Liver (tissue), 9 donors: ENCODE data around the gene CSRP1. TPM values are rescaled to one million over a fixed set of nuclear protein-coding genes. Genes with fewer than 3 reads are reported as not detected.
"Not testable (repeated sequence)": the region's sequence is repeated elsewhere in the genome, so short reads cannot be mapped to it uniquely, and the experiment has no call there.

ENCODE experiments used
- DNase-seq: peaks from one replicate; pipeline ENCODE4 v3.0.0-alpha.2; 2017; ENCODE audit warnings: low spot score
- H3K27ac ChIP-seq, 2 donors: one replicate each; pipeline ENCODE4 v1.7.0; 2013; ENCODE audit warnings: inconsistent platforms in 2 of 2, low read length in 2 of 2, control low read depth in 1 of 2, low read depth in 1 of 2, mild to moderate bottlenecking in 1 of 2
- H3K27me3 ChIP-seq, 4 donors: one replicate each; pipeline versions ENCODE4 v1.6.1 to v1.7.0; 2013; ENCODE audit warnings: low read length in 3 of 4, inconsistent platforms in 1 of 4, mild to moderate bottlenecking in 1 of 4, moderate library complexity in 1 of 4; ENCODE audit not compliant: control insufficient read depth in 4 of 4, insufficient read depth in 4 of 4
- H3K36me3 ChIP-seq, 4 donors: one replicate each; pipeline versions ENCODE4 v1.6.1 to v1.7.0; 2013; ENCODE audit warnings: low read length in 3 of 4, mild to moderate bottlenecking in 3 of 4, low read depth in 1 of 4, moderate library complexity in 1 of 4; ENCODE audit not compliant: control insufficient read depth in 4 of 4, insufficient read depth in 3 of 4
- H3K4me1 ChIP-seq, 4 donors: one replicate each; pipeline versions ENCODE4 v1.6.1 to v1.7.0; 2013; ENCODE audit warnings: low read length in 3 of 4, mild to moderate bottlenecking in 3 of 4, moderate library complexity in 1 of 4; ENCODE audit not compliant: control insufficient read depth in 4 of 4, insufficient read depth in 4 of 4
- H3K4me3 ChIP-seq, 3 donors: one replicate each; pipeline versions ENCODE4 v1.6.1 to v1.7.0; 2013; ENCODE audit warnings: low read length in 3 of 3, control low read depth in 1 of 3, low read depth in 1 of 3, mild to moderate bottlenecking in 1 of 3
- H3K9ac ChIP-seq, 2 donors: one replicate each; pipeline ENCODE4 v1.7.0; 2013; ENCODE audit warnings: low read length in 2 of 2, mild to moderate bottlenecking in 2 of 2, moderate library complexity in 2 of 2, control low read depth in 1 of 2, low read depth in 1 of 2
- H3K9me3 ChIP-seq, 4 donors: one replicate each; pipeline versions ENCODE4 v1.6.1 to v1.7.0; 2013; ENCODE audit warnings: low read length in 3 of 4; ENCODE audit not compliant: control insufficient read depth in 4 of 4
- GABPA ChIP-seq, 2 donors: IDR thresholded peaks in 1 of 2; conservative IDR thresholded peaks in 1 of 2; 2 replicates each; pipeline ENCODE4 v1.6.1; 2016; ENCODE audit warnings: antibody characterized with exemption in 2 of 2, mild to moderate bottlenecking in 1 of 2, moderate library complexity in 1 of 2
- NR2F2 ChIP-seq: IDR thresholded peaks from 2 replicates; pipeline ENCODE4 v1.6.1; 2016; ENCODE audit warnings: antibody characterized with exemption
- WGBS: extraction: QIAGEN DNeasy Blood & Tissue Kit; methylation state at CpG from one replicate; pipeline ENCODE4 v1.1.7; 2013; 5-methylcytosine and 5-hydroxymethylcytosine counted together
- polyA plus RNA-seq, 2 donors: library from polyadenylated mRNA; stranded (reverse) in 1 of 2; unstranded in 1 of 2; fragments of 200-250 nt in 1 of 2; fragments of >200 nt in 1 of 2; fragmentation: Nextera tagmentation in 1 of 2; extraction: Ambion mirVana in 1 of 2; gene quantifications; one replicate each; pipeline versions ENCODE4 v1.2.1 to v1.2.3, GENCODE V29; 2013 to 2015
- total RNA-seq, 2 donors: library from RNA; depleted of rRNA; stranded (reverse); fragments of >200 nt; gene quantifications; one replicate each; pipeline ENCODE4 v1.2.3, GENCODE V29; 2014
- TF ChIP-seq, protein P1 (sequence below): fragments of 150-350 bp; IDR thresholded peaks from 2 replicates; pipeline ENCODE4 v1.5.1; 2017; ENCODE audit warnings: improper control_type of control experiment, low read depth, low read length; ENCODE audit not compliant: missing input control
- TF ChIP-seq, protein P2 (sequence below): IDR thresholded peaks from 2 replicates; pipeline ENCODE4 v1.6.1; 2016; ENCODE audit warnings: antibody characterized with exemption, mild to moderate bottlenecking
- donor health status: healthy.
- donor health status: healthy.
- donor health status: healthy.
- donor health status: healthy.
- donor health status: healthy.

Gene CSRP1
- total and polyA plus RNA-seq, 4 donors, result 42.7 to 96.9 (median 68.3) TPM

DNA sequence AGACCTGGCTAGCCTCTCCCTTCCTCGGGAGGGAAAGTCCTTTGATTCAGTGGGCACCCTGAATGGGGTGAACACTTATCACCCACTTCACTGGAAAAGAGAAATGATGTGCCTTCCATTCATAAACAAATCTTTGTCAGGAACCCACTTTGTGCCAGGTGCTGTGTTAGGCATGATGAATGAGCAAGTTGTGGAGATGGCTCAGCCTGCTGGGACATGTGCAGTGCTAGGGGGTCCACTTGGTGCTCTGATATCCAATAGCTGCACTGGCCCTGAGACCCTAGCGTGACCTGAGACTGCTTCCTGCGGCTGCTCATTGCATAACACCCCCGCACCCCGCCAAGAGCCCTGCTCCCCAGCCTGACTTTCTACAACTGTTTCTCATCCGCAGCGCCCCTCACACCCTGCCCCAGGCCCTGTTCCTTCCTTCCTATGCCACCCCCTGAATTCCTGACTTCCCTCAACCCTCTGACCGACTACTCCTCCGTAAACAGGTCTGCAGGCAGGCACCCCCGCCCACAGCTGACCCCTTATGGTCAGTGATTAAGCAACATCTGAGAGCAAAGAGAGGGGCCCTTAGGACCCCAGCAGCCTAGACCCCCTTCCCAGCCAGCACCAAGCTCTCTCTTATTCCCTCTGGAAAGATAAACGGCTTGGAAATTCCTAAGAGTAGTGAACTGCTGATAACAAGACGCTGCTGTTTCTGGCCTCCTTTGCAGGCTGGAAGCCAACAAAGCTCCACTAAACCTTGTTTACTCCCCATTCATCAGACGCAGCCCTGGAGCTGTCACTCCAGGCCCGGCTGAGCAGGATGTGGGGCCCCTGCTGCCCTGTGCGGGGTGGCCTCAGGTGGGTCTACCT, 12.9 kb downstream of the CSRP1 start:
- TF ChIP-seq, protein P1, sequence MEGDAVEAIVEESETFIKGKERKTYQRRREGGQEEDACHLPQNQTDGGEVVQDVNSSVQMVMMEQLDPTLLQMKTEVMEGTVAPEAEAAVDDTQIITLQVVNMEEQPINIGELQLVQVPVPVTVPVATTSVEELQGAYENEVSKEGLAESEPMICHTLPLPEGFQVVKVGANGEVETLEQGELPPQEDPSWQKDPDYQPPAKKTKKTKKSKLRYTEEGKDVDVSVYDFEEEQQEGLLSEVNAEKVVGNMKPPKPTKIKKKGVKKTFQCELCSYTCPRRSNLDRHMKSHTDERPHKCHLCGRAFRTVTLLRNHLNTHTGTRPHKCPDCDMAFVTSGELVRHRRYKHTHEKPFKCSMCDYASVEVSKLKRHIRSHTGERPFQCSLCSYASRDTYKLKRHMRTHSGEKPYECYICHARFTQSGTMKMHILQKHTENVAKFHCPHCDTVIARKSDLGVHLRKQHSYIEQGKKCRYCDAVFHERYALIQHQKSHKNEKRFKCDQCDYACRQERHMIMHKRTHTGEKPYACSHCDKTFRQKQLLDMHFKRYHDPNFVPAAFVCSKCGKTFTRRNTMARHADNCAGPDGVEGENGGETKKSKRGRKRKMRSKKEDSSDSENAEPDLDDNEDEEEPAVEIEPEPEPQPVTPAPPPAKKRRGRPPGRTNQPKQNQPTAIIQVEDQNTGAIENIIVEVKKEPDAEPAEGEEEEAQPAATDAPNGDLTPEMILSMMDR, result no peak
- TF ChIP-seq NR2F2, result peak; percentile 43
- Histone ChIP-seq H3K9ac (no peak overlapping the region), H3K9me3 (no peaks in the 10 kb centered on the region), H3K36me3 (peaks cover 3 to 19% (median 9%) of the 10 kb centered on the region in 4 donors), H3K4me3 (no peak overlapping the region), H3K27ac (peak overlapping the region; percentile 22 to 30), H3K27me3 (no peaks in the 10 kb centered on the region), H3K4me1 (peaks cover 13 to 79% (median 70%) of the 10 kb centered on the region in 4 donors)
- 57% methylated on average over 15 of the region's 15 CpGs for WGBS
- DNase-seq, result no peak

DNA sequence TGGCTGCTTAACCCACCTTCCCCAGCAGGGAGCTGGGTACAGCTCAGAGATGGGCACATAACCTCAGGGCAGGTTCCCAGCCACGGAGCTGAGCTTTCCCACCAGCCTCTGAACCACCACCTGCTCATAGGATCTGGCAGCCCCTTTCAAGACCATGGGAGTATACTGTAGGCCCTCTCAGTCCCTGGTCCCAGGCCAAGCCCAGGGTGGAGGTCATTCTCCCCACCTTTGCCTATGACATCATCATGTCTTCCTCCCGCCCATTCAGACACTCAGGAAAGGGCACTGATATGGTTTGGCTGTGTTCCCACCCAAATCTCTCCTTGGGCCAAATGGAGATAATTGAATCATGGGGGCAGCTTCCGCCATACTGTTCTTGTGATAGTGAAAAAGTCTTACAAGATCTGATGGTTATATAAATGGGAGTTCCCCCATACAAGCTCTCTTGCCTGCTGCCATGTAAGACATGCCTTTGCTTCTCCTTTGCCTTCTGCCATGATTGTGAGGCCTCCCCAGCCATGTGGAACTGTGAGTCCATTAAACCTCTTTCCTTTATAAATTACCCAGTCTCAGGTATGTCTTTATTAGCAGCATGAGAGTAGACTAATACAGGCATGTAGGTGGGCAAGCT, 13.8 kb downstream of the CSRP1 start:
- not testable (repeated sequence) for DNase-seq, H3K27me3 ChIP-seq, H3K9me3 ChIP-seq, H3K9ac ChIP-seq, H3K4me3 ChIP-seq
- peak overlapping the region in 1 of 2 donors; percentile 22 for H3K27ac ChIP-seq
- H3K4me1 ChIP-seq, result peaks cover 15 to 77% (median 64%) of the 10 kb centered on the region in 4 donors
- H3K36me3 ChIP-seq, result peaks cover 7 to 23% (median 16%) of the 10 kb centered on the region in 4 donors
- WGBS, result 91% methylated on average over 3 of the region's 3 CpGs

GRCh38 chr1:201491896-201492511, 14.9 kb downstream of the CSRP1 start:
- Histone ChIP-seq H3K4me1 (peaks cover 15 to 70% (median 58%) of the 10 kb centered on the region in 4 donors), H3K36me3 (peaks cover 8 to 32% (median 22%) of the 10 kb centered on the region in 4 donors), H3K27ac (no peak overlapping the region), H3K4me3 (no peak overlapping the region), H3K9ac (no peak overlapping the region), H3K27me3 (no peaks in the 10 kb centered on the region), H3K9me3 (no peaks in the 10 kb centered on the region)
- WGBS, result 85% methylated on average over 3 of the region's 3 CpGs
- no peak for DNase-seq
- TF ChIP-seq, protein P2, sequence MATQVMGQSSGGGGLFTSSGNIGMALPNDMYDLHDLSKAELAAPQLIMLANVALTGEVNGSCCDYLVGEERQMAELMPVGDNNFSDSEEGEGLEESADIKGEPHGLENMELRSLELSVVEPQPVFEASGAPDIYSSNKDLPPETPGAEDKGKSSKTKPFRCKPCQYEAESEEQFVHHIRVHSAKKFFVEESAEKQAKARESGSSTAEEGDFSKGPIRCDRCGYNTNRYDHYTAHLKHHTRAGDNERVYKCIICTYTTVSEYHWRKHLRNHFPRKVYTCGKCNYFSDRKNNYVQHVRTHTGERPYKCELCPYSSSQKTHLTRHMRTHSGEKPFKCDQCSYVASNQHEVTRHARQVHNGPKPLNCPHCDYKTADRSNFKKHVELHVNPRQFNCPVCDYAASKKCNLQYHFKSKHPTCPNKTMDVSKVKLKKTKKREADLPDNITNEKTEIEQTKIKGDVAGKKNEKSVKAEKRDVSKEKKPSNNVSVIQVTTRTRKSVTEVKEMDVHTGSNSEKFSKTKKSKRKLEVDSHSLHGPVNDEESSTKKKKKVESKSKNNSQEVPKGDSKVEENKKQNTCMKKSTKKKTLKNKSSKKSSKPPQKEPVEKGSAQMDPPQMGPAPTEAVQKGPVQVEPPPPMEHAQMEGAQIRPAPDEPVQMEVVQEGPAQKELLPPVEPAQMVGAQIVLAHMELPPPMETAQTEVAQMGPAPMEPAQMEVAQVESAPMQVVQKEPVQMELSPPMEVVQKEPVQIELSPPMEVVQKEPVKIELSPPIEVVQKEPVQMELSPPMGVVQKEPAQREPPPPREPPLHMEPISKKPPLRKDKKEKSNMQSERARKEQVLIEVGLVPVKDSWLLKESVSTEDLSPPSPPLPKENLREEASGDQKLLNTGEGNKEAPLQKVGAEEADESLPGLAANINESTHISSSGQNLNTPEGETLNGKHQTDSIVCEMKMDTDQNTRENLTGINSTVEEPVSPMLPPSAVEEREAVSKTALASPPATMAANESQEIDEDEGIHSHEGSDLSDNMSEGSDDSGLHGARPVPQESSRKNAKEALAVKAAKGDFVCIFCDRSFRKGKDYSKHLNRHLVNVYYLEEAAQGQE, result peak; percentile 89
- no peak for TF ChIP-seq GABPA (IDR thresholded peaks at IDR 0.05 in 1 of 2, conservative IDR thresholded peaks at IDR 0.05 in 1 of 2)
